ENCODE results near the gene CUTC.

GRCh38 chr10:99693933-99694583, 38.0 kb upstream of the CUTC start:
- TF ChIP-seq CTCF (IDR thresholded peaks at IDR 0.05) = no peak
- TF ChIP-seq POLR2A (IDR thresholded peaks at IDR 0.05) = no peak
